Psoas muscle (tissue), 8 donors: ENCODE results near the gene UBAC2. TPM values are rescaled to one million over a fixed set of nuclear protein-coding genes. Genes with fewer than 3 reads are reported as not detected.

Source experiments
- ATAC-seq, 4 donors: fragments of 200-7000 bp; cut with Tn5 transposase; one replicate each; pipeline ENCODE4 v1.9.1; 2020; ENCODE audit warnings: moderate library complexity in 3 of 4, mild to moderate bottlenecking in 2 of 4
- DNase-seq, 2 donors: peaks; one replicate each; pipeline ENCODE4 v3.0.0-alpha.2; 2020
- H3K27ac ChIP-seq: fragments of 200-600 bp; one replicate; pipeline ENCODE4 v1.8.0; 2022
- H3K27me3 ChIP-seq, 3 donors: fragments of 200-600 bp in 1 of 3; one replicate each; pipeline versions ENCODE4 v1.6.1 to v1.8.0; 2013 to 2022; ENCODE audit warnings: low read length in 2 of 3, mild to moderate bottlenecking in 2 of 3, moderate library complexity in 1 of 3; ENCODE audit not compliant: insufficient read depth in 3 of 3
- H3K36me3 ChIP-seq, 2 donors: fragments of 200-600 bp in 1 of 2; one replicate each; pipeline versions ENCODE4 v1.6.1 to v1.8.0; 2013 to 2022; ENCODE audit warnings: low read depth in 1 of 2, mild to moderate bottlenecking in 1 of 2, moderate library complexity in 1 of 2; ENCODE audit not compliant: insufficient read depth in 1 of 2
- H3K4me1 ChIP-seq: fragments of 200-600 bp; one replicate; pipeline ENCODE4 v1.8.0; 2022
- H3K4me3 ChIP-seq: fragments of 200-600 bp; one replicate; pipeline ENCODE4 v1.8.0; 2022; ENCODE audit warnings: mild to moderate bottlenecking
- H3K9me3 ChIP-seq: fragments of 200-600 bp; one replicate; pipeline ENCODE4 v1.8.0; 2022
- WGBS, 3 donors: extraction: QIAGEN DNeasy Blood & Tissue Kit; methylation state at CpG; one replicate each; pipeline versions ENCODE4 v1.1.6 to v1.1.7; 2013; 5-methylcytosine and 5-hydroxymethylcytosine counted together
- intact Hi-C, 2 donors: fragments of 100-400 bp; cut with DNase I; formaldehyde crosslinking; loops; one replicate each; pipeline versions ENCODE4 v1.11.0 to v1.14.2; 2022
- polyA plus RNA-seq, 3 donors: library from polyadenylated mRNA; stranded (reverse); fragments of 200-250 nt; gene quantifications; one replicate each; pipeline ENCODE4 v1.2.3, GENCODE V29; 2013
- total RNA-seq, 4 donors: library from RNA; stranded (reverse); fragmentation: NEBNext Ultra II Directional in 2 of 4; extraction: Animal tissue kit (Norgen Biotek cat#: 25700) in 2 of 4; gene quantifications; one replicate each; pipeline versions ENCODE4 v1.2.1 to v1.2.4, GENCODE V29; 2021 to 2023
- TF ChIP-seq, protein P1 (sequence below): fragments of 200-600 bp; IDR thresholded peaks from one replicate; pipeline ENCODE4 v1.8.0; 2022; ENCODE audit warnings: antibody characterized with exemption
- donor health status: healthy with polysubstance abuse.
- donor health status: DM: no; HTN: no; CAD: no; lungs with moderate emphysema.
- donor health status: Bipolar disorder and iron deficiency.
- donor health status: healthy.
- donor health status: DM: yes; HTN: yes; CAD: no.
- donor health status: DM: no; HTN: no; CAD: no.
- donor health status: DM: no; HTN: no; CAD: no.
- donor health status: DM: yes; HTN: yes; CAD: no.

Gene UBAC2
- total and polyA plus RNA-seq, 7 donors: 54.1 to 97.1 (median 71.7) TPM

- DNase-seq: no peak
- no peaks in the 10 kb centered on the region for H3K27me3 ChIP-seq
- H3K9me3 ChIP-seq: no peaks in the 10 kb centered on the region
- no peak overlapping the region for H3K27ac ChIP-seq
- H3K4me3 ChIP-seq: no peak overlapping the region
- intact Hi-C loops: no loop called here
- TF ChIP-seq, protein P1, sequence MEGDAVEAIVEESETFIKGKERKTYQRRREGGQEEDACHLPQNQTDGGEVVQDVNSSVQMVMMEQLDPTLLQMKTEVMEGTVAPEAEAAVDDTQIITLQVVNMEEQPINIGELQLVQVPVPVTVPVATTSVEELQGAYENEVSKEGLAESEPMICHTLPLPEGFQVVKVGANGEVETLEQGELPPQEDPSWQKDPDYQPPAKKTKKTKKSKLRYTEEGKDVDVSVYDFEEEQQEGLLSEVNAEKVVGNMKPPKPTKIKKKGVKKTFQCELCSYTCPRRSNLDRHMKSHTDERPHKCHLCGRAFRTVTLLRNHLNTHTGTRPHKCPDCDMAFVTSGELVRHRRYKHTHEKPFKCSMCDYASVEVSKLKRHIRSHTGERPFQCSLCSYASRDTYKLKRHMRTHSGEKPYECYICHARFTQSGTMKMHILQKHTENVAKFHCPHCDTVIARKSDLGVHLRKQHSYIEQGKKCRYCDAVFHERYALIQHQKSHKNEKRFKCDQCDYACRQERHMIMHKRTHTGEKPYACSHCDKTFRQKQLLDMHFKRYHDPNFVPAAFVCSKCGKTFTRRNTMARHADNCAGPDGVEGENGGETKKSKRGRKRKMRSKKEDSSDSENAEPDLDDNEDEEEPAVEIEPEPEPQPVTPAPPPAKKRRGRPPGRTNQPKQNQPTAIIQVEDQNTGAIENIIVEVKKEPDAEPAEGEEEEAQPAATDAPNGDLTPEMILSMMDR: no peak
- peak in 2 of 4 donors; percentile 18 to 70 for ATAC-seq
- H3K36me3 ChIP-seq: peaks cover 5 to 34% of the 10 kb centered on the region in 2 donors
- no peaks in the 10 kb centered on the region for H3K4me1 ChIP-seq
- WGBS, 3 donors: 64 to 98% (median 96%) methylated on average over 3 of the region's 3 CpGs
These were observed 122.8 kb downstream of the UBAC2 start for GRCh38 chr13:99323488-99323887.

GRCh38 chr13:99326012-99326411, 125.4 kb downstream of the UBAC2 start:
- no peak for DNase-seq
- intact Hi-C loops: no loop called here

GRCh38 chr13:99327126-99327525, 126.5 kb downstream of the UBAC2 start:
- Histone ChIP-seq H3K36me3 (peaks cover 3 to 33% of the 10 kb centered on the region in 2 donors), H3K9me3 (no peaks in the 10 kb centered on the region), H3K27ac (no peak overlapping the region), H3K27me3 (no peaks in the 10 kb centered on the region), H3K4me1 (peaks cover 7% of the 10 kb centered on the region), H3K4me3 (no peak overlapping the region)
- no peak for DNase-seq
- TF ChIP-seq, protein P1: no peak
- WGBS, 3 donors: 80 to 92% (median 88%) methylated on average over 2 of the region's 2 CpGs
- intact Hi-C loops: no loop called here
- ATAC-seq: no peak

More at GRCh38 chr13:99326012-99326411, 125.4 kb downstream of the UBAC2 start:
- H3K36me3 ChIP-seq: peaks cover 3 to 33% of the 10 kb centered on the region in 2 donors
- no peak overlapping the region for H3K27ac ChIP-seq
- no peaks in the 10 kb centered on the region for H3K9me3 ChIP-seq
- ATAC-seq: no peak
- no peaks in the 10 kb centered on the region for H3K27me3 ChIP-seq
- no peak overlapping the region for H3K4me3 ChIP-seq
- no peaks in the 10 kb centered on the region for H3K4me1 ChIP-seq
- TF ChIP-seq, protein P1: no peak

GRCh38 chr13:99327761-99328160, 127.1 kb downstream of the UBAC2 start:
- Histone ChIP-seq H3K9me3 (no peaks in the 10 kb centered on the region), H3K4me3 (no peak overlapping the region), H3K4me1 (peaks cover 12% of the 10 kb centered on the region), H3K27ac (no peak overlapping the region), H3K36me3 (peaks cover 3 to 29% of the 10 kb centered on the region in 2 donors), H3K27me3 (no peaks in the 10 kb centered on the region)
- DNase-seq (no peak), ATAC-seq (no peak)
- intact Hi-C loops: no loop called here
- TF ChIP-seq, protein P1: no peak
- WGBS, 3 donors: 95 to 100% (median 98%) methylated on average over 2 of the region's 2 CpGs

GRCh38 chr13:99329477-99329876, 128.8 kb downstream of the UBAC2 start:
- Histone ChIP-seq H3K27ac (no peak overlapping the region), H3K9me3 (no peaks in the 10 kb centered on the region), H3K4me1 (peaks cover 12% of the 10 kb centered on the region), H3K36me3 (peaks cover 3 to 19% of the 10 kb centered on the region in 2 donors), H3K27me3 (no peaks in the 10 kb centered on the region), H3K4me3 (no peak overlapping the region)
- 52 to 94% (median 86%) methylated on average over 1 of the region's 1 CpG for WGBS, 3 donors
- intact Hi-C loops: no loop called here
- TF ChIP-seq, protein P1: no peak
- no peak for ATAC-seq
- no peak for DNase-seq
